ENCODE results near the gene DLG2. TPM values are rescaled to one million over a fixed set of nuclear protein-coding genes. Genes with fewer than 3 reads are reported as not detected.

DLG2 gene
- total RNA-seq, 1 donor = 1.3 TPM

- DNase-seq (ENCODE audit: low read depth) = peak; percentile 39
- TF ChIP-seq CTCF (IDR thresholded peaks at IDR 0.05; ENCODE audit: insufficient read depth, low read depth, low read length) = peak; percentile 84
- no peak overlapping the region for H3K4me3 ChIP-seq (ENCODE audit: low read depth, low read length)
Measured at GRCh38 chr11:84558085-84558905, 1068.8 kb downstream of the DLG2 start.

GRCh38 chr11:84552791-84553190, 1074.4 kb downstream of the DLG2 start:
- H3K4me3 ChIP-seq (ENCODE audit: low read depth, low read length) = no peak overlapping the region
- no peak for TF ChIP-seq CTCF (IDR thresholded peaks at IDR 0.05; ENCODE audit: insufficient read depth, low read depth, low read length)
- no peak for DNase-seq (ENCODE audit: low read depth)

- no peak for DNase-seq (ENCODE audit: low read depth)
- H3K4me3 ChIP-seq (ENCODE audit: low read depth, low read length) = no peak overlapping the region
- no peak for TF ChIP-seq CTCF (IDR thresholded peaks at IDR 0.05; ENCODE audit: insufficient read depth, low read depth, low read length)
Measured at GRCh38 chr11:84549217-84549616, 1077.9 kb downstream of the DLG2 start.

- H3K4me3 ChIP-seq (ENCODE audit: low read depth, low read length) = no peak overlapping the region
- no peak for TF ChIP-seq CTCF (IDR thresholded peaks at IDR 0.05; ENCODE audit: insufficient read depth, low read depth, low read length)
- no peak for DNase-seq (ENCODE audit: low read depth)
Measured at GRCh38 chr11:84544566-84544965, 1082.6 kb downstream of the DLG2 start.

GRCh38 chr11:84543367-84544159, 1083.6 kb downstream of the DLG2 start:
- DNase-seq (ENCODE audit: low read depth) = no peak
- H3K4me3 ChIP-seq (ENCODE audit: low read depth, low read length) = no peak overlapping the region
- TF ChIP-seq CTCF (IDR thresholded peaks at IDR 0.05; ENCODE audit: insufficient read depth, low read depth, low read length) = no peak

GRCh38 chr11:84541731-84542340, 1085.3 kb downstream of the DLG2 start:
- no peak overlapping the region for H3K4me3 ChIP-seq (ENCODE audit: low read depth, low read length)
- no peak for TF ChIP-seq CTCF (IDR thresholded peaks at IDR 0.05; ENCODE audit: insufficient read depth, low read depth, low read length)
- DNase-seq (ENCODE audit: low read depth) = no peak
